Measurements from ENCODE around the gene BACH1.

GRCh38 chr21:29347274-29347681 is 48.6 kb downstream of the BACH1 start:
- TF ChIP-seq EZH2 (IDR thresholded peaks at IDR 0.05; ENCODE audit: borderline replicate concordance, insufficient read depth, low read length, poor library complexity, severe bottlenecking) (no peak), CTCF (IDR thresholded peaks at IDR 0.05; ENCODE audit: poor library complexity, severe bottlenecking) (no peak), REST (IDR thresholded peaks at IDR 0.05; ENCODE audit: borderline replicate concordance) (no peak), EP300 (conservative IDR thresholded peaks at IDR 0.05; ENCODE audit: poor library complexity, severe bottlenecking) (no peak), RAD21 (conservative IDR thresholded peaks at IDR 0.05) (no peak), TAF1 (IDR thresholded peaks at IDR 0.05; ENCODE audit: low read depth) (no peak), POLR2AphosphoS5 (IDR thresholded peaks at IDR 0.05) (no peak), SMC3 (conservative IDR thresholded peaks at IDR 0.05; ENCODE audit: poor library complexity) (no peak)

All from neural cell (in vitro differentiated cells).